Measurements from ENCODE around the gene HOXB9. TPM values are rescaled to one million over a fixed set of nuclear protein-coding genes. Genes with fewer than 3 reads are reported as not detected.
A peak's percentile ranks its signal among the peaks of the same experiment; 100 is the strongest.

Gene HOXB9
- total RNA-seq, 1 donor from 2014 or later: not detected

GRCh38 chr17:48596000-48596734 is 30.0 kb downstream of the HOXB9 start:
- no peak for DNase-seq

GRCh38 chr17:48595278-48595999 is 30.7 kb downstream of the HOXB9 start:
- DNase-seq: no peak

GRCh38 chr17:48594538-48595277 is 31.4 kb downstream of the HOXB9 start:
- DNase-seq: no peak

DNA sequence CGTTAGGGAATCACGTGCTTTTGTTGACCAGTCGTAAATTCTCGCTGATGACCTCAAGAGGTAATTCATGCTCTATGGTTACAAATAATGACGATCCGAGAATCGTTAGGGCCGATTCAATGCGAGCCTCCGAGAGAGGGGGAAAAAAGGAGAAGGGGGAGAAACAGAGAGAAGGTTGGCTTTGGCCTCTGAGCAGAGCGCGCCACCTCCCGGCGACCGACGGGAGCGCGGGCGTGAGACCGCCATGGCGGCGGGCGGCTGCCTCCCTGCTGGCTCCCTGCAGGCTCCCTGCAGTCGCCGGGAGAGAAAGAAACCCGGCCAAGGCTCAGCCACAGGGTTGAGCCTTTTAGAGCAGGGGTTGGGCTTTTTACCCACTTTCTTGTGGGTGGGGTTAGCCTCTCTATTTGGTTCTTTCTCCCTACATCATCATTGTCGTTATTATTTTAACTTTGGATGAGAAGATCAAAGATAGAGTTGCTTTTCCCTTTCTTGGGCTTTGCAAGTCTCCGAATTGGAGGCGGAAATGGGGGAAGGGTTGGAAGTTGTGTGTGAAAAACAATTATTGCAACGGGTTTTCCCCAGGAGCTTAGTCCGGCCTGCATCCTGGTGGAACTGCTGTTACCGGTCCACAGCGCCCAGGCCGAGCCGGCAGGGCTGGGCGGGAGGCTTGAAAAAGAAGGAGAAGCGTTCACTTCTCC is 32.2 kb downstream of the HOXB9 start:
- DNase-seq: peak; percentile 78

- no peak for DNase-seq
Measured at GRCh38 chr17:48593126-48593829, 32.9 kb downstream of the HOXB9 start, which contains the start of gene HOXB5. Gene HOXB5, minus strand, starts transcription at chr17:48593779. Its CDS starts 97 bp downstream, at chr17:48593682.

GRCh38 chr17:48592577-48592976 is 33.6 kb downstream of the HOXB9 start:
- DNase-seq: no peak

DNA sequence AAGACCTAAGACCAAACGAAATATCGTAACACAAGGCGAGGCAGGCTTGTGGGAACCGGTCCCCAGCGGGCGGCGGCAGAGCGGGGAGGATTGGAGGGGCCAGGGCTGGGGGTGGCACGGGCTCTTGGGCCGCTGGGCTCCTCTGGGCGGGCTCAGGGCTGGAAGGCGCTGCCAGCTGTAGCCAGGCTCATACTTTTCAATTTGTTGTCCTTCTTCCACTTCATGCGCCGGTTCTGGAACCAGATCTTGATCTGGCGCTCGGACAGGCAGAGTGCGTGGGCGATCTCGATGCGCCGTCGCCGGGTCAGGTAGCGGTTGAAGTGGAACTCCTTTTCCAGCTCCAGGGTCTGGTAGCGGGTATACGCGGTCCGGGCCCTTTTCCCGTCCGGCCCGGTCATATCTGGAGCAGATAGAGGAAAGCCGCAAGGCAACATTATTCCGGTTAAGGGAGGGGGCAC is 34.1 kb downstream of the HOXB9 start:
- no peak for DNase-seq

DNA sequence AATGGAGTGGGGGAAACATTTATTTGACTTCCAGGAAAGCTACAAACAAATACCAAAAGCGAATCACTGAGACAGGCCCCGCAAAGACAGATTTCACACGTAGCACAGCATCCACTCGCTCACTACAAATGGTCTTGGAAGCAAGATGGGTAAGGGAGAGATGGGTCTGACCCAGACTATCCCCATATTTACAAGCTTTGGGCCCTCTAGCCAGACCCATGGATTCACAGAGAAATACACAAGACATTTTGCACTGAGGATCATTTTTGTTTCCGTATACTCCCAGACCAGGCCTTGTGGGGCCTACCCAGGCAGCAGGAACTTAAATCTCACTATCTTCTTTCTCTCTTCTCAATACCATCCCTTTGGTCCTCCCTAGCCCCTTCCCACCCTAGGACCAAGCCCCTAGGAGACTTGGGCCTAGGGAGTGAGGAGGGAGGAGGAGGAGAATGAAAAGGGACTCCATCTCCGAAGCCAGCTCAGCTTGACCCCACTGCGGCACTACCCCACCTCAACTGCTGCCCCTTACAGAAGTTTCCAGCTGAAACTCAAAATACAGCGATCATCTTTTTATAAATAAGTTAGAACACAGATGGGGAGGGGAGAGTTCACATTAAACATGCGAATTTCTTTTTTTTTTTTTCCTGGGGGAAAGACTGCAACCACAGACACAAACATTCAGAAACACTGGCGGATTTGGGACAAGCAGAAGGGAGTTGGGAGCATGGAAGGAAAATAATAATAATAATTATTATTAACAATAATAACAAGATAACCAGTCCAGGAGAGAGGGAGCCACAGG is 34.7 kb downstream of the HOXB9 start:
- DNase-seq: no peak

GRCh38 chr17:48590607-48591161 is 35.5 kb downstream of the HOXB9 start:
- DNase-seq: no peak

DNA sequence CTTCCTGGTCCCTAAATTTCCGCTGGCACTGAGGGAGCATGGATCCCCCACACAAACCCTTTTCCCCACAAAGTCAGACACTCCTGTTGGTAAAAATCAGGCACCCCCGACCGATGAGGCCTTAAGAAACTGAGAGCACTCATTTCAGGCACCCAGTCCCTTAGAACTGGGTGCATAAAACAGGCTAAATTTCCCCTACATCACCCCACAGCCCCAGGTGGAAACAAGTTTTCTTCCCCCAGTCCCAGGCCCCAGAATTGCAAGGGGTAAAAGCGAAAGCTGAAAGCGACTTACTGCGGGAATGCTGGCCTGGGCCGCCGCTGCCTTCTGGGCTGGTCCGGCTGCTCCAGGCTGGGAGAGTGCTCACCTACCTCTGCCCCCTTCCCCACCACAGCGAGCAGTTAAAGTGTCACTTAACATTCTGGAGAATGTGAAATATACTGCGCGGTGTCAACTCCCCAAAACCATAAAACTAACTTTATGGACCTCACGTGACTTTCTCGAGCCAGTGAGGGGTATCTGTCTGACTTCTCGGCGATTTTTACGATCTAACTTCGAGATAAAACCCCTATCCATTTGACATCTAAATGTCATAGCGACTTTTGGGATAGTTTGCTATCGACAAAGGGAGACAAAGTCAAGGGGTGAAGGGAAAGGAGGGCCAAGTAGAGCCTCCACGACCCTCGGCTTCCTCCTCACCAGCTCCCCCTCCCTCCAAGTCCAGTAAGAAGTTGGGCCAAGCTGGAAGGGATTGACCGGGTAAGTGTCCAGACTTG is 36.1 kb downstream of the HOXB9 start, which contains the start of gene HOXB3:
Gene HOXB3 (minus strand): TSS at position 411 of the 776 bp plus-strand sequence. CDS start 37,767 bp downstream, outside the sequence.
- no peak for DNase-seq

GRCh38 chr17:48589060-48589830 is 36.9 kb downstream of the HOXB9 start:
- no peak for DNase-seq

DNA sequence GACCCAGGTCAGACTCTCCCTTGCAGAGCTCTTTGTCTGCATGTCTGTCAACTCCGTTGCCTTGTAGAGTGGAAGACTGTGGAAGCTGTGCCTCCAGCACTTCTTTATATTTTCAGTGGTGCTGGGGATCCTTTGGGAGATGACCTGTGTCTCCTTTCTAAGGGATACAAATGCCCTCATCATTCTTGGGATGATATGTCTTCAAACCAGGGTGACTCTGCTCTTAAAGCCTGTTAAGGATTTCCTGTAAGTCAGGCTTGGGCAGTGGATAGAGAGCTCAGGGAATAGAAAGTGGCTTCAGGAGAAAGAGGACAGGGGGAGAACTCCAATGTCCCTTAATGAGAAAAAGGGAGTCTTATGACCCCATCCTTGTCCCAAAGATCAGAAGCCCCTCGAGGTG is 37.6 kb downstream of the HOXB9 start:
- no peak for DNase-seq

GRCh38 chr17:48588074-48588415 is 38.1 kb downstream of the HOXB9 start:
- DNase-seq: no peak

- no peak for DNase-seq
Measured at GRCh38 chr17:48587276-48588073, 38.7 kb downstream of the HOXB9 start.

- DNase-seq: no peak
Measured at GRCh38 chr17:48586355-48587258, 39.6 kb downstream of the HOXB9 start.

GRCh38 chr17:48584223-48584741 is 41.9 kb downstream of the HOXB9 start:
- no peak for DNase-seq

Data from tongue (tissue), 2 donors.